HepG2 (cell line): ENCODE results near the gene DUSP23. TPM values are rescaled to one million over a fixed set of nuclear protein-coding genes. Genes with fewer than 3 reads are reported as not detected.

Experiments used
- ATAC-seq: fragments of 200-7000 bp; cut with Tn5 transposase; 3 replicates; pipeline ENCODE4 v1.9.1; 2020; ENCODE audit warnings: mild to moderate bottlenecking, moderate library complexity
- BruUV-seq: library from RNA; stranded (reverse); fragments of 400-500 nt; replicated peaks from 2 replicates; lab custom pipeline; 2021; lab: Mats Ljungman, UMichigan
- CTCF ChIA-PET: fragments of 300-600 bp; formaldehyde crosslinking; extraction: SDS; loops from one replicate; lab custom pipeline; 2021; ENCODE audit warnings: low total read pairs, inconsistent platforms, low intra/inter-chr PET ratio; lab: Yijun Ruan, JAX
- POLR2A ChIA-PET: fragments of 350-600 bp; sonication (Branson Sonifier 250); formaldehyde crosslinking; loops from one replicate; lab custom pipeline; 2020; ENCODE audit warnings: antibody characterized with exemption, inconsistent platforms; lab: Yijun Ruan, JAX
- DNase-seq: peaks from one replicate; pipeline ENCODE4 v3.0.0-alpha.2; 2015; ENCODE audit warnings: low spot score
- FAIRE-seq: peaks from 3 replicates; lab custom pipeline; 2011; peaks lifted over from hg19 to GRCh38; lab: Jason Lieb, UNC
- H2AFZ ChIP-seq: one replicate; pipeline ENCODE4 v1.6.1; 2011; ENCODE audit warnings: low read length, inconsistent platforms
- H3K27ac ChIP-seq: fragments of 300-600 bp; 3 replicates; pipeline ENCODE4 v1.8.0; 2011; ENCODE audit warnings: mixed run types, mild to moderate bottlenecking, mixed read lengths, low read length, inconsistent platforms; ENCODE audit not compliant: insufficient read depth; ENCODE audit errors: extremely low read length
- H3K27me3 ChIP-seq, 2 experiments: fragments of 200-600 bp in 1 of 2; 2 replicates in 1 of 2; 3 replicates in 1 of 2; pipeline versions ENCODE4 v1.6.0 to v1.8.0; 2011; ENCODE audit warnings: low read length in 2 of 2, mild to moderate bottlenecking in 2 of 2, moderate library complexity in 2 of 2, inconsistent platforms in 1 of 2; ENCODE audit not compliant: insufficient read depth in 2 of 2, control insufficient read depth in 1 of 2
- H3K36me3 ChIP-seq, 2 experiments: fragments of 200-600 bp in 1 of 2; replicated peaks in 1 of 2; 2 replicates in 1 of 2; 3 replicates in 1 of 2; pipeline versions ENCODE4 v1.5.1 to v1.8.0; 2011; ENCODE audit warnings: low read length in 2 of 2, inconsistent platforms in 1 of 2; ENCODE audit not compliant: insufficient read depth in 2 of 2, control insufficient read depth in 1 of 2
- H3K4me1 ChIP-seq: 2 replicates; pipeline ENCODE4 v1.5.1; 2012; ENCODE audit warnings: low read length, inconsistent platforms; ENCODE audit not compliant: insufficient read depth
- H3K4me2 ChIP-seq: 2 replicates; pipeline ENCODE4 v1.6.0; 2011; ENCODE audit warnings: low read depth, low read length, inconsistent platforms
- H3K4me3 ChIP-seq, 3 experiments: fragments of 200-600 bp in 1 of 3; sonication (generic), shearing (Covaris generic) in 1 of 3; replicated peaks in 1 of 3; 2 replicates each; pipeline ENCODE4 v1.5.1; 2011 to 2016; ENCODE audit warnings: low read length in 3 of 3, inconsistent platforms in 2 of 3, low read depth in 2 of 3, mild to moderate bottlenecking in 2 of 3, control low read depth in 1 of 3, mixed read lengths in 1 of 3; ENCODE audit not compliant: insufficient read depth in 1 of 3
- H3K79me2 ChIP-seq: one replicate; pipeline ENCODE4 v1.6.1; 2011; ENCODE audit warnings: low read length, inconsistent platforms; ENCODE audit not compliant: insufficient read depth
- H3K9ac ChIP-seq: 2 replicates; pipeline ENCODE4 v1.6.0; 2011; ENCODE audit warnings: mild to moderate bottlenecking, low read depth, low read length, inconsistent platforms; ENCODE audit not compliant: insufficient read depth
- H3K9me3 ChIP-seq: 2 replicates; pipeline ENCODE4 v1.5.1; 2012; ENCODE audit warnings: mild to moderate bottlenecking, low read length
- H4K20me1 ChIP-seq: 2 replicates; pipeline ENCODE4 v1.6.0; 2011; ENCODE audit warnings: inconsistent platforms, mild to moderate bottlenecking, low read length, moderate library complexity; ENCODE audit not compliant: insufficient read depth
- CBX1 ChIP-seq: IDR thresholded peaks from one replicate; pipeline ENCODE4 v1.6.1; 2016; ENCODE audit warnings: antibody characterized with exemption, low read depth
- JUN ChIP-seq: sonication (generic); formaldehyde crosslinking; IDR thresholded peaks from 2 replicates; pipeline ENCODE4 v1.4.0; 2020; ENCODE audit warnings: mild to moderate bottlenecking, missing genetic modification reagents
- KDM3A ChIP-seq: IDR thresholded peaks from 2 replicates; pipeline ENCODE4 v1.6.1; 2018; ENCODE audit warnings: low read depth, missing compliant biosample characterization
- MEF2D ChIP-seq: sonication (generic); formaldehyde crosslinking; IDR thresholded peaks from 2 replicates; pipeline ENCODE4 v1.5.1; 2020; ENCODE audit warnings: mild to moderate bottlenecking, missing genetic modification reagents
- TSC22D2 ChIP-seq: sonication (generic); formaldehyde crosslinking; IDR thresholded peaks from 2 replicates; pipeline ENCODE4 v1.5.1; 2020; ENCODE audit warnings: missing genetic modification reagents, mild to moderate bottlenecking, borderline replicate concordance
- ZNF572 ChIP-seq: sonication (generic); formaldehyde crosslinking; IDR thresholded peaks from 2 replicates; pipeline ENCODE4 v1.5.1; 2020; ENCODE audit warnings: mild to moderate bottlenecking, missing genetic modification reagents
- ZNF660 ChIP-seq: sonication (generic); formaldehyde crosslinking; IDR thresholded peaks from 2 replicates; pipeline ENCODE4 v1.5.1; 2020; ENCODE audit warnings: mild to moderate bottlenecking, low read depth, missing genetic modification reagents, borderline replicate concordance
- ZNF713 ChIP-seq: sonication (generic); formaldehyde crosslinking; IDR thresholded peaks from 2 replicates; pipeline ENCODE4 v1.4.0; 2020; ENCODE audit warnings: mild to moderate bottlenecking, missing genetic modification reagents
- WGBS: methylation state at CpG from one replicate; pipeline ENCODE4 v1.1.6; 2017; ENCODE audit warnings: low lambda C conversion rate; 5-methylcytosine and 5-hydroxymethylcytosine counted together
- in situ Hi-C: cut with HindIII; loops from 2 replicates; pipeline ENCODE4 v1.10.0; 2017; ENCODE audit warnings: low pct_unique_long_range_greater_than_20kb; ENCODE audit not compliant: extremely low pct_ligation_motif_present
- intact Hi-C: fragments of 100-400 bp; cut with micrococcal nuclease; formaldehyde crosslinking; loops from one replicate; pipeline ENCODE4 v1.10.0; 2022; ENCODE audit not compliant: unreplicated experiment
- polyA plus RNA-seq, 8 experiments: library from polyadenylated mRNA; depleted of rRNA in 3 of 8; stranded (reverse) in 7 of 8; unstranded in 1 of 8; fragments of >200 nt; fragmentation: Illumina TruSeq in 4 of 8; extraction: Trizol in 4 of 8; gene quantifications; 2 replicates each; pipeline versions ENCODE4 v1.2.1 to v1.2.3, GENCODE V29; 2011 to 2016; ENCODE audit warnings: low read depth in 4 of 8, missing spikeins in 1 of 8, mixed read lengths in 1 of 8; ENCODE audit not compliant: insufficient read depth in 1 of 8
- total RNA-seq, 5 experiments: library from RNA; depleted of rRNA; stranded (reverse); fragments of >200 nt; fragmentation: Illumina TruSeq; extraction: Trizol; gene quantifications; 2 replicates each; pipeline ENCODE4 v1.2.3, GENCODE V29; 2016; ENCODE audit warnings: low read depth in 1 of 5
- TF ChIP-seq, protein P1 (sequence below): IDR thresholded peaks from 2 replicates; pipeline ENCODE4 v1.6.1; 2018; ENCODE audit warnings: missing genetic modification reagents, mild to moderate bottlenecking, missing compliant biosample characterization

Gene DUSP23
- total and polyA plus RNA-seq, 2 of the 13 experiments (the other 11 are each of a cell fraction or from before 2014, with no cell fraction given), result not detected

DNA sequence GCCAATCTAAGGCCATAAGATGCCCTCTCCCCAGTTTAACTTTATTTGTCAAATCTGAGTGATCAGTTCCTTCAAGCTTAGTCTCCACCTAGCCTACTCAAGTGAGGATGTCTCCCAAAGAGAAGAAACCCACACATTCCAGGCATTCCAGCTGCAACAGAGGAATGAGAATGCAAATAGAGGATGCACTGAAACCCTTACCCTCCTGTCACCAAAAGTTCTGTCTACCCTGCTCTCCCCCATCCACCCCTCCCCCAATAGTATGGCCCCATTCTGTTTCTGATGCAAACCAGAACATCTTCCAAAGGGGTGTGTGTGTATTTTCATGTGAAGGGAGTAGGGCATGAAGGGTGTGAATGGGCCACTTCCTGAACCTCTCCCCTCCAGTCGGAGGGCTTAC lies 3.0 kb downstream of the DUSP23 start:
- 0% methylated on average over 1 of the region's 1 CpG for WGBS
- Histone ChIP-seq H3K36me3 (no peaks in the 10 kb centered on the region), H3K4me1 (no peaks in the 10 kb centered on the region), H3K4me2 (no peak overlapping the region), H3K27ac (no peak overlapping the region), H3K79me2 (no peaks in the 10 kb centered on the region), H3K4me3 (no peak overlapping the region), H3K27me3 (no peaks in the 10 kb centered on the region), H3K9me3 (no peaks in the 10 kb centered on the region)
- no peak for ATAC-seq
- intact Hi-C loops (no loop called here), in situ Hi-C loops (no loop called here)
- no TSS peak for BruUV-seq
- CTCF ChIA-PET, result no interaction called here
- TF ChIP-seq JUN (CRISPR knock-in tag), result no peak
- TF ChIP-seq, all 625 proteins: peak for 0
- Histone ChIP-seq H2AFZ (no peak overlapping the region), H3K9ac (no peak overlapping the region), H4K20me1 (no peaks in the 10 kb centered on the region)
- POLR2A ChIA-PET, result no interaction called here
- FAIRE-seq (no peak), DNase-seq (no peak)

DNA sequence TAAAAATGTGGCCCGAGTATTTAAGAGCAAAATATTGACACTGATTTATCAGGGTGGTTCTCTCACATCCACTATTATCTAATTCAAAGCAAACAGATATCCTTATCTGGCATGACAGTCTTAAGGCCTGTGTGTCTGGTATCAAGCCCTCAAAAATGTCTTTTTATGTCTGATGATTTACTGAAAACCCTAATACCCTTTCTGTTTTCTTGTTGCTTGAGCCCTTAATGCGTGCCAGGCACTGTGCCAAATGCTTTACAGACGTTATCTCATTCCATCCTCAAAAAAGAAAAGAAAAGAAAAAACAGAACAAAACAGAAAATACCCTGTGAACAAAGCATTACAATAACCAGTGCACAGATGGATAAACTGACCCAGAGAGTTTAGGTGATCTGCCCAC lies 5.7 kb downstream of the DUSP23 start:
- 4% methylated on average over 3 of the region's 3 CpGs for WGBS

More for the DNA sequence above, 5.7 kb downstream of the DUSP23 start:
- CTCF ChIA-PET, result no interaction called here
- in situ Hi-C loops, result no loop called here
- intact Hi-C loops, result no loop called here
- ATAC-seq (no peak), FAIRE-seq (no peak), DNase-seq (no peak)
- H3K27ac ChIP-seq, result no peak overlapping the region
- no peaks in the 10 kb centered on the region for H3K4me1 ChIP-seq
- no peak overlapping the region for H3K4me3 ChIP-seq
- no peaks in the 10 kb centered on the region for H3K9me3 ChIP-seq
- H3K27me3 ChIP-seq, result no peaks in the 10 kb centered on the region
- H3K79me2 ChIP-seq, result no peaks in the 10 kb centered on the region
- TF ChIP-seq ZNF713 (no peak), TSC22D2 (no peak), MEF2D (CRISPR knock-in tag) (no peak), KDM3A (CRISPR knock-in tag) (no peak), ZNF660 (no peak), ZNF572 (CRISPR knock-in tag) (no peak), CBX1 (no peak)
- TF ChIP-seq, protein P1, sequence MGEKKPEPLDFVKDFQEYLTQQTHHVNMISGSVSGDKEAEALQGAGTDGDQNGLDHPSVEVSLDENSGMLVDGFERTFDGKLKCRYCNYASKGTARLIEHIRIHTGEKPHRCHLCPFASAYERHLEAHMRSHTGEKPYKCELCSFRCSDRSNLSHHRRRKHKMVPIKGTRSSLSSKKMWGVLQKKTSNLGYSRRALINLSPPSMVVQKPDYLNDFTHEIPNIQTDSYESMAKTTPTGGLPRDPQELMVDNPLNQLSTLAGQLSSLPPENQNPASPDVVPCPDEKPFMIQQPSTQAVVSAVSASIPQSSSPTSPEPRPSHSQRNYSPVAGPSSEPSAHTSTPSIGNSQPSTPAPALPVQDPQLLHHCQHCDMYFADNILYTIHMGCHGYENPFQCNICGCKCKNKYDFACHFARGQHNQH (CRISPR knock-in tag), result no peak
- no peak overlapping the region for H3K4me2 ChIP-seq
- H3K36me3 ChIP-seq, result no peaks in the 10 kb centered on the region
- no peak overlapping the region for H2AFZ ChIP-seq
- H4K20me1 ChIP-seq, result no peaks in the 10 kb centered on the region
- no TSS peak for BruUV-seq
- H3K9ac ChIP-seq, result no peak overlapping the region
- POLR2A ChIA-PET, result no interaction called here
